Daoy (cell line): ENCODE measurements around the gene DYNC1I1. TPM values are rescaled to one million over a fixed set of nuclear protein-coding genes. Genes with fewer than 3 reads are reported as not detected.

Experiments
- DNase-seq: peaks from one replicate; pipeline ENCODE4 v3.0.0-alpha.2; 2015; ENCODE audit warnings: low read depth
- total RNA-seq: library from RNA; depleted of rRNA; stranded (reverse); fragments of >200 nt; shearing (Covaris generic); gene quantifications from 2 replicates; pipeline ENCODE4 v1.2.3, GENCODE V29; 2014; rRNA removed

DYNC1I1 gene
- total RNA-seq, 1 experiment from 2014 or later: 5.0 TPM

DNA sequence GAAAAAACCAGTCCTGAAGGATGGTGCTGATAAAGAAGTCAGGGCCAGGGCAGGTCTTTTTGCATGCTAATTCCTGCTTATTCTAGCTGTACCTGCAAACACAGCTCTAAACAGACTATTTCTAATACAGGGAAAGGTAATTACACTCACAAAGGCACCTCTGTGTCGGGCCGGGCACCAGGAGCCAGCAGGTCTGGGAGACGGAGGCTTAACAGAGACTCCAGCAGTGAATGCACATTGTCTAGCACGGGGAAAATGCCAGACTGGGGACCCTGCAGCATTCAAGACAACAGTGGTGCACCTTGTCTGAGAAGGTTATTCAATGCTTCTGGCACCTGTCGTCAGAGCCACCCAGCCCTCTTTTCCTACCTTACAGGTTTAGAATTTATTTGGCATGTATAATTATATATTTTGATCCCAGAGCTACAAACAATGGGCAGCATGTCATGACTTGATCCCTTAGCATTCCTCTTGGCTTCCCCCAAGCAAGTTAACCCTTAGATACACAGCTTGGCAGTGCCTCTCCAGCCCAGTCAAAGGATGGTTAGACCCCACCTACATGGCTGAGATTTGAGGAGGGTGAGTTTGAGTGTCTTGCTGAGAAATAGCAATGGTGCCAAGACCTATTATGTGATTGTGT, 364.4 kb downstream of the DYNC1I1 start:
- no peak for DNase-seq

DNA sequence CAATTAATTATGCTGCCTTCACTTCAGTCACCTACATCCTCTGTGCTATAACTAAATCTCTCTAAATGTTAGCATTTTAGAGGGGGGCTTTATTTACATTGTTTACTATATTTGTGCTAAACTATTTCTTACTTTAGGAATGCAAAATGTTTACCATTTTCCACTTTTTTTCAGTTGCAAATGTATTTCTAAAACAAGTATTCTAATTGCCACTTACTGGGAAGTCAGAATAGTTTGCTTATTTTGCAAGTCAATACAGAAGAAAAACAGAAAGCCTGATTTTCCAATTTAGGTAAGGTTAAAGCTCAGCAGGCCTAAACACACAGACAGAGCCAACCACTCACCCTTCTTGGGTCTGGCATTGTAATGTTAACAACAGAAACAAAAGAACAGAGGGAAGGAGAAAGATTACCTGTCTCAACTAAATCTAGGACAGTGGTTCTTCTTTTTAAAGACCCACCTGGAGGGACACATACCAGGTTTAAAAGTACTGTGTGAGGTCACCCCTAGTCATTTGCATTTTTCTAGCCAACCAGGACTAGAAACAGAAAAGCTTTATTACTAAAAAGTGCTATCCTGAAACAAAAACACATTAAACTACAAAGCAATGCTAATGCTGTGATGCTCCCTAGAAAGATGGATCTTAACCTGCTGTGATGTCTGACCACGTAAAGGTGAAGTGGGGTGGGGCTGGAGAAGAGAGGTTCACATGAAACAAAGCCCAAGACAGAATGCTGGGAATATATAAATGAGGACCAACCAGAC, 371.3 kb downstream of the DYNC1I1 start:
- no peak for DNase-seq

DNA sequence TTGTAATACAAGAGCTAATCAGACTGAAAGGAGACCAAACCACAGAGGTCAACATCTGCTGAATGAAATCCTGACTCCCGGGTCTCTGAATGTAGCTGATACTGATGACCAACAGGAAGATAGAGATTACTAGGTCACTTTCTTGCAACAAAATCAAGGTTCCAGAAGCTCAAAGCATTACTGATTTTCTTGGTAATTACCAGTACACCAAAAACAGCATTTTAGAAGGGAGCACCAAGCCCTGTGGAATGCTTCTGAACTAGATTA, 371.8 kb downstream of the DYNC1I1 start:
- no peak for DNase-seq

Other genes with a start within 250 kb of the DYNC1I1 start
- 0.63 and 0.71 TPM in 2 replicates for gene PDK4, start 176.0 kb upstream of the DYNC1I1 start, total RNA-seq